OCI-LY1 (cell line): Measurements from ENCODE around the gene GNG11.

ENCODE experiments used
- EZH2 ChIP-seq: fragments of 200-600 bp; sonication (generic), shearing (Covaris generic); IDR thresholded peaks from 2 replicates; pipeline ENCODE4 v1.8.0; 2017; ENCODE audit warnings: borderline replicate concordance, mixed run types, mild to moderate bottlenecking, antibody characterized with exemption, low read length, moderate library complexity, mixed read lengths
- TF ChIP-seq, protein P1 (sequence below): fragments of 200-600 bp; sonication (generic), shearing (Covaris generic); IDR thresholded peaks from 2 replicates; pipeline ENCODE4 v1.5.1; 2017; ENCODE audit warnings: mild to moderate bottlenecking, antibody characterized with exemption, low read length, moderate library complexity, mixed read lengths

DNA sequence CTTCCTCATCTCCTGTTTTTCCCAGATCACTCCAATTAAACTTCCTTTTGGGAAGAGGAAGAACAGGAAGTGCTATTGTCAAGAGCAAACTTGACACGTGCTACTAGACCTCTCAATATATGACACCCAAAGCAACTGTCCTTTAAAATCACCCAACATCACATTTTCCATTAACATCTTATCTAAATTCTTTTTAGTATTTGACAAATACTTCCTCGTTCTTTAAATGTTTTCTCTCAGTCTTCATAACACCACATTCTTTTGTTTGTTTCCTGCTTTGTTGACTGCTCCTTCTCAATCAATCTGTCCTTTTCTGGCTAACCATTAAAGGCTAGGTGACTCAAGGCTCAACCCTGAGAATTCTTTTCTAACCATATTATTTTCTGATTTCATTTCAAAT lies 23.9 kb upstream of the GNG11 start:
- TF ChIP-seq EZH2, result no peak
- TF ChIP-seq, protein P1, sequence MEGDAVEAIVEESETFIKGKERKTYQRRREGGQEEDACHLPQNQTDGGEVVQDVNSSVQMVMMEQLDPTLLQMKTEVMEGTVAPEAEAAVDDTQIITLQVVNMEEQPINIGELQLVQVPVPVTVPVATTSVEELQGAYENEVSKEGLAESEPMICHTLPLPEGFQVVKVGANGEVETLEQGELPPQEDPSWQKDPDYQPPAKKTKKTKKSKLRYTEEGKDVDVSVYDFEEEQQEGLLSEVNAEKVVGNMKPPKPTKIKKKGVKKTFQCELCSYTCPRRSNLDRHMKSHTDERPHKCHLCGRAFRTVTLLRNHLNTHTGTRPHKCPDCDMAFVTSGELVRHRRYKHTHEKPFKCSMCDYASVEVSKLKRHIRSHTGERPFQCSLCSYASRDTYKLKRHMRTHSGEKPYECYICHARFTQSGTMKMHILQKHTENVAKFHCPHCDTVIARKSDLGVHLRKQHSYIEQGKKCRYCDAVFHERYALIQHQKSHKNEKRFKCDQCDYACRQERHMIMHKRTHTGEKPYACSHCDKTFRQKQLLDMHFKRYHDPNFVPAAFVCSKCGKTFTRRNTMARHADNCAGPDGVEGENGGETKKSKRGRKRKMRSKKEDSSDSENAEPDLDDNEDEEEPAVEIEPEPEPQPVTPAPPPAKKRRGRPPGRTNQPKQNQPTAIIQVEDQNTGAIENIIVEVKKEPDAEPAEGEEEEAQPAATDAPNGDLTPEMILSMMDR, result no peak
